ENCODE results near the gene NAXE.
"Not testable (repeated sequence)": the region's sequence is repeated elsewhere in the genome, so short reads cannot be mapped to it uniquely, and the experiment has no call there.

The NAXE gene

GRCh38 chr1:156584813-156585212, 6.8 kb upstream of the NAXE start:
- H3K27me3 ChIP-seq (ENCODE audit: low read depth, low read length): no peaks in the 10 kb centered on the region
- no peaks in the 10 kb centered on the region for H3K4me1 ChIP-seq (ENCODE audit: control insufficient read depth in 1 of 2, insufficient read depth in 2 of 2, low read length in 2 of 2)
- no peaks in the 10 kb centered on the region for H3K9me3 ChIP-seq (ENCODE audit: control insufficient read depth in 1 of 2, low read length in 2 of 2)
- H3K36me3 ChIP-seq (ENCODE audit: control insufficient read depth in 1 of 2, insufficient read depth in 2 of 2, low read length in 2 of 2): no peaks in the 10 kb centered on the region
- H3K27ac ChIP-seq (ENCODE audit: low read length): no peak overlapping the region
- no peak overlapping the region for H3K4me3 ChIP-seq (ENCODE audit: low read depth in 1 of 2, low read length in 2 of 2)

- H3K4me3 ChIP-seq (ENCODE audit: low read depth in 1 of 2, low read length in 2 of 2): no peak overlapping the region
- H3K27me3 ChIP-seq (ENCODE audit: low read depth, low read length): no peaks in the 10 kb centered on the region
- H3K27ac ChIP-seq (ENCODE audit: low read length): no peak overlapping the region
- no peaks in the 10 kb centered on the region for H3K36me3 ChIP-seq (ENCODE audit: control insufficient read depth in 1 of 2, insufficient read depth in 2 of 2, low read length in 2 of 2)
- H3K4me1 ChIP-seq (ENCODE audit: control insufficient read depth in 1 of 2, insufficient read depth in 2 of 2, low read length in 2 of 2): peaks cover 0 to 5% of the 10 kb centered on the region in 2 donors
- H3K9me3 ChIP-seq (ENCODE audit: control insufficient read depth in 1 of 2, low read length in 2 of 2): no peaks in the 10 kb centered on the region
Measured at GRCh38 chr1:156586323-156586722, 5.3 kb upstream of the NAXE start.

GRCh38 chr1:156586892-156587477, 4.6 kb upstream of the NAXE start:
- Histone ChIP-seq H3K4me1 (ENCODE audit: control insufficient read depth in 1 of 2, insufficient read depth in 2 of 2, low read length in 2 of 2) (peaks cover 0 to 5% of the 10 kb centered on the region in 2 donors), H3K27me3 (ENCODE audit: low read depth, low read length) (no peaks in the 10 kb centered on the region), H3K4me3 (ENCODE audit: low read depth in 1 of 2, low read length in 2 of 2) (no peak overlapping the region), H3K36me3 (ENCODE audit: control insufficient read depth in 1 of 2, insufficient read depth in 2 of 2, low read length in 2 of 2) (no peaks in the 10 kb centered on the region), H3K27ac (ENCODE audit: low read length) (no peak overlapping the region), H3K9me3 (ENCODE audit: control insufficient read depth in 1 of 2, low read length in 2 of 2) (no peaks in the 10 kb centered on the region)

GRCh38 chr1:156587927-156588326, 3.6 kb upstream of the NAXE start:
- H3K9me3 ChIP-seq (ENCODE audit: control insufficient read depth in 1 of 2, low read length in 2 of 2); H3K27ac ChIP-seq (ENCODE audit: low read length); H3K36me3 ChIP-seq (ENCODE audit: control insufficient read depth in 1 of 2, insufficient read depth in 2 of 2, low read length in 2 of 2); H3K27me3 ChIP-seq (ENCODE audit: low read depth, low read length); H3K4me1 ChIP-seq (ENCODE audit: control insufficient read depth in 1 of 2, insufficient read depth in 2 of 2, low read length in 2 of 2); H3K4me3 ChIP-seq (ENCODE audit: low read depth in 1 of 2, low read length in 2 of 2): not testable (repeated sequence)

- no peak overlapping the region for H3K27ac ChIP-seq (ENCODE audit: low read length)
- peaks cover 4 to 17% of the 10 kb centered on the region in 2 donors for H3K36me3 ChIP-seq (ENCODE audit: control insufficient read depth in 1 of 2, insufficient read depth in 2 of 2, low read length in 2 of 2)
- H3K9me3 ChIP-seq (ENCODE audit: control insufficient read depth in 1 of 2, low read length in 2 of 2): no peaks in the 10 kb centered on the region
- H3K4me1 ChIP-seq (ENCODE audit: control insufficient read depth in 1 of 2, insufficient read depth in 2 of 2, low read length in 2 of 2): peaks cover 8 to 10% of the 10 kb centered on the region in 2 donors
- no peak overlapping the region for H3K4me3 ChIP-seq (ENCODE audit: low read depth in 1 of 2, low read length in 2 of 2)
- no peaks in the 10 kb centered on the region for H3K27me3 ChIP-seq (ENCODE audit: low read depth, low read length)
Measured at GRCh38 chr1:156589546-156589945, 2.0 kb upstream of the NAXE start.

GRCh38 chr1:156590326-156591180, 1.0 kb upstream of the NAXE start:
- Histone ChIP-seq H3K4me3 (ENCODE audit: low read depth in 1 of 2, low read length in 2 of 2) (peak overlapping the region in 1 of 2 donors; percentile 77), H3K9me3 (ENCODE audit: control insufficient read depth in 1 of 2, low read length in 2 of 2) (no peaks in the 10 kb centered on the region), H3K27me3 (ENCODE audit: low read depth, low read length) (no peaks in the 10 kb centered on the region), H3K36me3 (ENCODE audit: control insufficient read depth in 1 of 2, insufficient read depth in 2 of 2, low read length in 2 of 2) (peaks cover 12 to 27% of the 10 kb centered on the region in 2 donors), H3K27ac (ENCODE audit: low read length) (peak overlapping the region; percentile 90), H3K4me1 (ENCODE audit: control insufficient read depth in 1 of 2, insufficient read depth in 2 of 2, low read length in 2 of 2) (peaks cover 8 to 10% of the 10 kb centered on the region in 2 donors)

- Histone ChIP-seq H3K27ac (ENCODE audit: low read length) (peak overlapping the region; percentile 90), H3K36me3 (ENCODE audit: control insufficient read depth in 1 of 2, insufficient read depth in 2 of 2, low read length in 2 of 2) (peaks cover 12 to 33% of the 10 kb centered on the region in 2 donors), H3K4me1 (ENCODE audit: control insufficient read depth in 1 of 2, insufficient read depth in 2 of 2, low read length in 2 of 2) (peaks cover 8 to 10% of the 10 kb centered on the region in 2 donors), H3K4me3 (ENCODE audit: low read depth in 1 of 2, low read length in 2 of 2) (peak overlapping the region; percentile 74 to 77), H3K27me3 (ENCODE audit: low read depth, low read length) (no peaks in the 10 kb centered on the region), H3K9me3 (ENCODE audit: control insufficient read depth in 1 of 2, low read length in 2 of 2) (no peaks in the 10 kb centered on the region)
Measured at GRCh38 chr1:156591181-156591431, 470 bp upstream of the NAXE start.

- H3K4me3 ChIP-seq (ENCODE audit: low read depth in 1 of 2, low read length in 2 of 2): peak overlapping the region; percentile 68 to 74
- peaks cover 19 to 45% of the 10 kb centered on the region in 2 donors for H3K36me3 ChIP-seq (ENCODE audit: control insufficient read depth in 1 of 2, insufficient read depth in 2 of 2, low read length in 2 of 2)
- peak overlapping the region; percentile 45 for H3K27ac ChIP-seq (ENCODE audit: low read length)
- no peaks in the 10 kb centered on the region for H3K9me3 ChIP-seq (ENCODE audit: control insufficient read depth in 1 of 2, low read length in 2 of 2)
- H3K4me1 ChIP-seq (ENCODE audit: control insufficient read depth in 1 of 2, insufficient read depth in 2 of 2, low read length in 2 of 2): peaks cover 8 to 10% of the 10 kb centered on the region in 2 donors
- H3K27me3 ChIP-seq (ENCODE audit: low read depth, low read length): no peaks in the 10 kb centered on the region
Measured at GRCh38 chr1:156592158-156592909, 758 bp downstream of the NAXE start.

GRCh38 chr1:156592910-156593660, 1.5 kb downstream of the NAXE start:
- peak overlapping the region in 1 of 2 donors; percentile 74 for H3K4me3 ChIP-seq (ENCODE audit: low read depth in 1 of 2, low read length in 2 of 2)
- H3K27ac ChIP-seq (ENCODE audit: low read length): no peak overlapping the region

GRCh38 chr1:156593661-156593989, 2.0 kb downstream of the NAXE start:
- H3K27ac ChIP-seq (ENCODE audit: low read length): no peak overlapping the region
- no peak overlapping the region for H3K4me3 ChIP-seq (ENCODE audit: low read depth in 1 of 2, low read length in 2 of 2)
- H3K4me1 ChIP-seq (ENCODE audit: control insufficient read depth in 1 of 2, insufficient read depth in 2 of 2, low read length in 2 of 2): peaks cover 8 to 10% of the 10 kb centered on the region in 2 donors
- H3K9me3 ChIP-seq (ENCODE audit: control insufficient read depth in 1 of 2, low read length in 2 of 2): no peaks in the 10 kb centered on the region
- peaks cover 30 to 56% of the 10 kb centered on the region in 2 donors for H3K36me3 ChIP-seq (ENCODE audit: control insufficient read depth in 1 of 2, insufficient read depth in 2 of 2, low read length in 2 of 2)
- H3K27me3 ChIP-seq (ENCODE audit: low read depth, low read length): no peaks in the 10 kb centered on the region

More at GRCh38 chr1:156592910-156593660, 1.5 kb downstream of the NAXE start:
- Histone ChIP-seq H3K9me3 (ENCODE audit: control insufficient read depth in 1 of 2, low read length in 2 of 2) (no peaks in the 10 kb centered on the region), H3K4me1 (ENCODE audit: control insufficient read depth in 1 of 2, insufficient read depth in 2 of 2, low read length in 2 of 2) (peaks cover 8 to 10% of the 10 kb centered on the region in 2 donors), H3K36me3 (ENCODE audit: control insufficient read depth in 1 of 2, insufficient read depth in 2 of 2, low read length in 2 of 2) (peaks cover 26 to 52% of the 10 kb centered on the region in 2 donors), H3K27me3 (ENCODE audit: low read depth, low read length) (no peaks in the 10 kb centered on the region)

- Histone ChIP-seq H3K4me3 (ENCODE audit: low read depth in 1 of 2, low read length in 2 of 2) (no peak overlapping the region), H3K27me3 (ENCODE audit: low read depth, low read length) (no peaks in the 10 kb centered on the region), H3K27ac (ENCODE audit: low read length) (no peak overlapping the region), H3K36me3 (ENCODE audit: control insufficient read depth in 1 of 2, insufficient read depth in 2 of 2, low read length in 2 of 2) (peaks cover 30 to 56% of the 10 kb centered on the region in 2 donors), H3K9me3 (ENCODE audit: control insufficient read depth in 1 of 2, low read length in 2 of 2) (no peaks in the 10 kb centered on the region), H3K4me1 (ENCODE audit: control insufficient read depth in 1 of 2, insufficient read depth in 2 of 2, low read length in 2 of 2) (peaks cover 8 to 10% of the 10 kb centered on the region in 2 donors)
Measured at GRCh38 chr1:156594190-156594589, 2.6 kb downstream of the NAXE start.

Measured in muscle layer of duodenum (tissue), 2 donors.